ENCODE results near the gene ZC3H13.
A peak's percentile ranks its signal among the peaks of the same experiment; 100 is the strongest.

The ZC3H13 gene

GRCh38 chr13:46062185-46062584 lies 9.6 kb upstream of the ZC3H13 start:
- DNase-seq = no peak

- no peak for DNase-seq
Measured at GRCh38 chr13:46059405-46059804, 6.9 kb upstream of the ZC3H13 start.

- no peak for DNase-seq
Measured at GRCh38 chr13:46058268-46058667, 5.7 kb upstream of the ZC3H13 start.

- no peak for DNase-seq
Measured at GRCh38 chr13:46057256-46058015, 4.9 kb upstream of the ZC3H13 start.

GRCh38 chr13:46053162-46054012 lies 841 bp upstream of the ZC3H13 start:
- DNase-seq = no peak

- DNase-seq = no peak
Measured at GRCh38 chr13:46051968-46052318, 603 bp downstream of the ZC3H13 start.

GRCh38 chr13:46050771-46051170 lies 1.8 kb downstream of the ZC3H13 start:
- DNase-seq = no peak

- no peak for DNase-seq
Measured at GRCh38 chr13:46045424-46045823, 7.1 kb downstream of the ZC3H13 start.

- DNase-seq = no peak
Measured at GRCh38 chr13:46043647-46044046, 8.9 kb downstream of the ZC3H13 start.

- DNase-seq = no peak
Measured at GRCh38 chr13:46041419-46041839, 11.1 kb downstream of the ZC3H13 start.

GRCh38 chr13:46040763-46041162 lies 11.8 kb downstream of the ZC3H13 start:
- no peak for DNase-seq

- DNase-seq = no peak
Measured at GRCh38 chr13:46039411-46040182, 12.9 kb downstream of the ZC3H13 start.

- no peak for DNase-seq
Measured at GRCh38 chr13:46038296-46038695, 14.2 kb downstream of the ZC3H13 start.

GRCh38 chr13:46035066-46035465 lies 17.5 kb downstream of the ZC3H13 start:
- no peak for DNase-seq

- DNase-seq = no peak
Measured at GRCh38 chr13:46032341-46032740, 20.2 kb downstream of the ZC3H13 start.

- no peak for DNase-seq
Measured at GRCh38 chr13:46031581-46032263, 20.8 kb downstream of the ZC3H13 start.

GRCh38 chr13:46025157-46025556 lies 27.4 kb downstream of the ZC3H13 start:
- DNase-seq = no peak

- DNase-seq = no peak
Measured at GRCh38 chr13:46022481-46022880, 30.1 kb downstream of the ZC3H13 start.

- no peak for DNase-seq
Measured at GRCh38 chr13:46016216-46016615, 36.3 kb downstream of the ZC3H13 start.

GRCh38 chr13:46015366-46015765 lies 37.2 kb downstream of the ZC3H13 start:
- DNase-seq = no peak

- no peak for DNase-seq
Measured at GRCh38 chr13:46012404-46012803, 40.1 kb downstream of the ZC3H13 start.

- DNase-seq = peak; percentile 0
Measured at GRCh38 chr13:46010148-46010547, 42.4 kb downstream of the ZC3H13 start.

GRCh38 chr13:46008631-46009030 lies 43.9 kb downstream of the ZC3H13 start:
- DNase-seq = no peak
